GM21825 (cell line): ENCODE measurements around the gene SLC9B2.
A peak's percentile ranks its signal among the peaks of the same experiment; 100 is the strongest.

ENCODE experiments used
- ATAC-seq: cut with Tn5 transposase; IDR thresholded peaks from one replicate; pipeline ENCODE4 v1.9.1; 2021; ENCODE audit warnings: mild to moderate bottlenecking, moderate library complexity; ENCODE audit not compliant: unreplicated experiment

The SLC9B2 gene

DNA sequence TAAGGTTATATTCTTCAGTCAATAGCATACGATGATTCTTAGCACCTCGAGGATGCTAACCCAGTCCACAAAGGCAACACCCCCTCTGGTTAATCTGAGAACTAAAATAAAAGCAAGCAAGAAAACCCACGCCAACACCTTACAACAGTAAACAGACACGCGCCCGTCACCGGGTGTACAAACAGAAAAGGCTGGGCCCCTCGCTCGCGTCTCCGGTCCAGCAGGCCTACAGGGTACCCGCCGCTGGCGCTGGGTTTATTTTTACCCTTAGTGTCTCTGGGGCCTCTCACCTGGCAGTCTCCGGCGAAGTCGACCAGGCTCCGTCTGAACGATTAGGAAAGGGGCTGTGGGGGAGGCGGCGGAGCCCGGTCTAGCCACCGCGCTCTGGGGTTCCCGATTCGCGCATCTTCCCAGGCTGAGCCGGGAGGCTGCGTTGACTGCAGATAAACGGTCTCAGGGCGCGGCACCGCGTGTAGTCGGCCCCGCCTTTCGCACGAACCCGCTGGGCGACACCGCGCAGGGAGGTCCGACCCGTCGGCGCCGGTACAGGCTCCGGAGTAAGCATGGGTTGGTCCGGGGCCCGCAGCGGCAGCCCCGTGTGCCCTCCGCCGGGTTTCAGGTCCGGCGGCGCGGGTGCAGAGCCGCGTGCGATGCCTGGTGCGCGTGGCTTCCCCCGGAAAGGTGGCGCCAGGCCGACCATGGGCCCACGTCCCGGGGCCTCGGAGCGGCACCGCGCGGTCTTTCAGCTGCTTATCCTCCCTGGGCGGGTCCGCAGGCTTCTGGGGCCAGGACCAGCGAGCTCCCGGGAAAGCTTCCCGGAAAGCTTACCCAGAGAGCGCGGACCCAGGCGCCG is 441 bp downstream of the SLC9B2 start:
- peak; percentile 52 for ATAC-seq

DNA sequence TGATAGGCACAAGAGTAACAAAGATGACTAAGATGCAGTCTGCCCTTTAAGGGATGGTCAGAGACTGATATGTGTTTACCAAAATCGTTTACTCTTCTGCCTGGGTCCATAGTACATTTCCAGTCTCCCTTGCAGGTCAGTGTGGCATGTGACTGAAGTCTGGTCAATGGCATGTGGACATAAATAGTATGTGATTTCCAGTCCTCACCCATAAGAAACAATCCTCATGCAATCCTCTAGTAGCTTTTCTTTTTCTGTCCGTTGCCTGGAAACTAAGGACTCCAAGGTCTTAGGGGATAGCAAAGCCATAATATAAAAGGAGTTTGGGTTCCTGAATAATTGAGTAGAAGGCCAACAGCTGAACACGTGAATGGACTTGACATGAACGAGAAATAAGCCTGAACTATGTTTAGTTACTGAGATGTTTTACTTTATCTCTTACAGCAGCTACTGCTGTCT is 1.1 kb downstream of the SLC9B2 start:
- ATAC-seq: no peak

DNA sequence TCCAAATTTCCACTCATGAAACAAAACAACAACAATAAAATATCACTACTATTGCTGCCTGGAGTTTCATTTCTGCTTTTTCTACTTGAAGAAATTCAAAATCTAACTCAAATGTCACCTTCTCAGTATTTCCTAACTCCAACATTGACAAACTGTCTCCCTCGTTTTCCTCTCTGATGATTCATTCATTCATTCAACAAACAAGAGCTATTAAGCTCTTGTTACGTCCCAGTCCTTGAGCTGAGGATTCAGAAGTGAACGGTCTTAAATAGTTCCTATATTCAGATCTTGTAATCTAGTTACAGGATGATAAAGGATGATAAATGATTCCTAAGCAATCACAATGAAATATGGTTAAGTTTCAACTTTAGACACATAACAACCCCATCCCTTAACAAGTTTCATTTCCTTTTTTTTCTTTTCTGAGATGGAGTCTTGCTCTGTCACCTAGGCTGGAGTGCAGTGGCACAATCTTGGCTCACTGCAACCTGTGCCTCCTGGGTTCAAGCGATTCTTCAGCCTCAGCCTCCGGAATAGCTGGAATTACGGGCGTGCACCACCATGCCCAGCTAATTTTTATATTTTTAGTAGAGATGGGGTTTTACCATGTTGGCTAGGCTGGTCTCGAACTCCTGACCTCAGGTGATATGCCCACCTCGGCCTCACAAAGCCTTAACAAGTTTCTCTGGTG is 1.7 kb downstream of the SLC9B2 start:
- ATAC-seq: peak; percentile 45

DNA sequence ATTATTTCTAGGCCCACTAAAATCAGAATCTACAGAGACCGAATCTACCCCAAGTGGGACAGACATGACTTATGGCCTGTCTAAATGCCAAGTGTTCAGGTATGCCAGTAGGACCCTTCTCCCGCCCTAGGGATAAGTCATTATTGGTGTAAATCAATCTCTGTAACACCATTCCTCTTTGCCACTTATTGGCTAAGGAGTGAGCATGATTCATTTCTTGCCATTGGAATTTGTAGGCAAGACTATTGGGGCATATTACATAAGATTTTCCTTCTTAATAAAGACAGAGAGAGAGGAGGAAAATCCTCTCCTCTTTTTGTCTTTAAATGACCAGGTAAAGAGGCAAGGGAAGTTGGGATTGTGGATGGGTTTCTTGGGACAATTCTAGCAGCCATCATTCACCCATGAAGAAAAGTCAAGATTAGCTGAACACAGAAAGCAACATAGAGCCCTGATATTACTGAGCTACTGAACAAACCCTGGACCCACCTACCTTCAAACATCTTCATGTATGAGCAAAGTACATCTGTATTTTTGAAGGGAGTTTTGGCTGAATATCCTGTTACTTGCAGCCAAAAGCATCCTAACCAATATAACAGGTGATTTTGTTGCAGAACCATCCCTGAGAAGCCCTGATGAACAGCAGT is 2.6 kb downstream of the SLC9B2 start:
- no peak for ATAC-seq

DNA sequence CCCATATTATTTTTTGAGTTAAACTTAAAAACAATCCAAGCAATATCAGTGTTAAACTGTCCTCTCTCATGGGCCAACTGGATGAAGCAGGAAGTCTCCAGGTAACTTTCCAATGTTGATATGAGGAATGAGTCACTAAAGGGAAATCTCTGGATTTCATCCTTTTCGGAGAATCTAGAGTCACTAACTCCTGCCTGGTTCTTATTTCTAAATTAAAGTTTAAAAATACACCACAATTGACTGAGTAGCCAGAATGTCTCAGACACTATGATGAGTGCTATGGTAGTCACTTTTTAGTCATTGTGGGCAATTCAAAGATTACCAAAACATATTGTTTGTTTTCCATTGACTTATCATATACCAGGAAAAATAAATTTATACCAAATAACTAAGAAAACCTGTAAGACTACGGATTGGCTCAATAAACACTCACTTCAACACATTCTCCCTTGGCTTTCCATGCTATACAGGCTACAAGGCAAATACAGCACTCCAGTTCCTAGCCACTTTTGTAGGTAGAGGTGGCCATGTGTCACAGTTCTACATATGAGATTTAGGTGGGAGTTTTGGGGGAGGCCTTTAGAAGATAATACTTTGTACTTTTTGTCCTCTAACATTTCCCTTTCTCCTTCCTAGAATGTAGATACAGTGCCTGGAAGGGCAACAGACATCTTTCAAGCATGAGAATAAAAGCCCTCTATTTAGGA is 8.6 kb downstream of the SLC9B2 start:
- ATAC-seq: no peak

DNA sequence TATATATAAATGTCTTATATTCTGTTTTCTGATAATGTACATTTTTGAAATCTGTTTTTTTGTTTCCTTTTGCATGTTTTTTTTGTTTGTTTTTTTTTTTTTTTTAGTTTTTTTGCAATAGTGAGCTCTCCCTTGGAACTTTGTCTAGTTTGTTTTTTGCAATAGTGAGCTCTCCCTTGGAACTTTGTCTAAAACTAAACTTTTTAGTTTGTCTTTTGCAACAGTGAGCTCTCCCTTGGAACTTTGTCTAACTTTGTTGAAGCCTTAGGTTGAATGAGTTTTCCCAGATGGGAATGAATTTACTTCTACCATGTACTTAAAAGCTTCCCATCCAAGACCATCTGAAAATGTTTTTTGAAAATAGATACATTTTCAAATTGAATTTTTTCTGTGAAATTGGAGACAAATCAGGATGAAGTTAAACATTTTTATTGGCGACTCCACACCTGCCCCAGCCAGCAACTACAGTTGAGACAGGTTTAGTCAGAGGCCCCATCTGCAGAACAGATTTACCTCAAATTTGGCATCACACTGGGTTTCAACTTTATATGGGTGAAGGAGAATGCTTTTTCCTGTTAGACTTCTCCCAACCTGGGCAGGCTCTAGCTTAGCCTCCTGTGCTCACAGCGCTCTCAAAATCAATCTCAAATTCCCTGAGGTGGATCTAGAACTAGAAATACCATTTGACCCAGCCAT is 16.0 kb downstream of the SLC9B2 start:
- ATAC-seq: no peak

DNA sequence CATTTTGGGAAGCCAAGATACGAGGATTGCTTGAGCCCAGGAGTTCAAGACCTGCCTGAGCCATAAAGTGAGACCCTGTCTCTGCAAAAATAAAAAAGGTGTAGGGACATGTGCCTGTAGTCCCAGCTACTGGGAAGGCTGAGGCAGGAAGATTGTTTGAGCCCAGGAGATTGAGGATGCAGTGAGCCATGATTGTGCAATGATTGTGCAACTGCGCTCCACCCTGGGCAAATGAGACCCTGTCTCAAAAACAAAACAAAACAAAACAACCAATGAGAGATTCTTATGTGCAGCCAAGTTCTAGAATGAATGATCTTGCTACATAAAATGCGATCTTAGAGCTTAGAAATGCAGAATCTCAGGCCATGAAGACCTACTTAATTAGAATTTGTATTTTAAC is 22.5 kb downstream of the SLC9B2 start:
- no peak for ATAC-seq

DNA sequence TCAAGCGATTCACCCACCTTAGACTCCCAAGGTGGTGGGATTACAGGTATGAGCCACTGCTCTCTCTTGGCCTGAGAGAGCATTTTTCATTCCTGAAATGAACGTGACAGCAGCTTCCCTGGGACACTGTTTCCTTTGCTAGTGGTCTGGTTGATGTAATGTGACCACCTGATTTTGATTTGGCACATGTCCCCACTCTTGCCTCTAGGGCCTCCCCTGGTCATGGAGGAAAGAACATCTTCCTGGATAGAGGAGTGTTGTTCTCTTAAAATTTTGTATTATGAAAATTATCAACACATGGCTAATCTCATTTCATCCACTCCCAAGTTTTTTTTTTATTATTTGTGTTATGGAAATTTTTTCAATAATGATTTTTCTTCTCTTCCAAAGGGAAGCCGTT is 23.8 kb downstream of the SLC9B2 start:
- ATAC-seq: no peak

DNA sequence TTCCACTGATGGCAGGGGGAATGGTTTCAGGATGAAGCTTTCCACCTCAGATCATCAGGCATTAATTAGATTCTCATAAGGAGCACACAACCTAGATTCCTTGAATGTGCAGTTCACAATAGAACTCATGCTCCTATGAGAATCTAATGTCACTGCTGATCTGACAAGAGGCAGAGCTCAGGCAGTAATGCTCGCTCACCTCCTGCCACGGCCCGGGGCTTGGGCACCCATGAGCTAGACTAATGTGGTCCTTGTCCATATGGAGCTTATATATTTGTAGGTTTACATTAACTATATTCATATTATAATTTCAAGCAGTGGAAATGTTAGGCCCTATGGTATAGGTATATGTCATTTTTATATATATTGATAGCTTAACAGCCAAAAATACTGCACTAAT is 24.4 kb downstream of the SLC9B2 start:
- ATAC-seq: no peak

DNA sequence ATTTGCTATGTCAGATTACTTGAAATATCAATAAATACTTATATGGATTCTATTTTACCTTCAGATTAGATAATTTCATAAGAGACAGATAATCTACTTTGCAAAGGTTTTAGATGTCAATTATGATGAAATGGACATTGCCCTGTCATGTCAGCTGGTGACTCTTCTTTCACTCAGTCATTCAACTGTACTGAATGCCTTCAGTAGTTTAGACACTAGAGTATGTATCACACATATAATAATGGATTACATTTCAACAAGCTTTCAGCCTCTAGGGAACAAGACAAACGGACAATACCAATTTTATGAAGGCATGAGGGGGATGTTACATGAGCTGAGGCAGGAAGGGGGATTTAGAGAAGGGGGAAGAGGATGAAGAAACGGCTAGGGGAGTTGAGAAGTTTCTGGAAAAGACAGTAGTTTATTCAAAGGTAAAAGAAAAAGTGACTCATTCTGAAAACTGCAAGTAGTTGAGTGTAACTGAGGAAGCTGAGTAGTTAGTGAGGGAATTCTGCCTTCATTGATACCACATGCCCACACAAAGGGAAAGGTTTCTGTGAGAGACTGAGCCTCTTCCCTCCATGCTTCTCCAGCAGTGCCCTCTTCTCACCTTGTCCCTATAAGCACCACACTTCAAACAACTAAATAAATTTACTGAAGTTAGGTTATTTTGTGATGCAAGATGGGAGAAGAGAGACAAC is 25.7 kb downstream of the SLC9B2 start:
- no peak for ATAC-seq

DNA sequence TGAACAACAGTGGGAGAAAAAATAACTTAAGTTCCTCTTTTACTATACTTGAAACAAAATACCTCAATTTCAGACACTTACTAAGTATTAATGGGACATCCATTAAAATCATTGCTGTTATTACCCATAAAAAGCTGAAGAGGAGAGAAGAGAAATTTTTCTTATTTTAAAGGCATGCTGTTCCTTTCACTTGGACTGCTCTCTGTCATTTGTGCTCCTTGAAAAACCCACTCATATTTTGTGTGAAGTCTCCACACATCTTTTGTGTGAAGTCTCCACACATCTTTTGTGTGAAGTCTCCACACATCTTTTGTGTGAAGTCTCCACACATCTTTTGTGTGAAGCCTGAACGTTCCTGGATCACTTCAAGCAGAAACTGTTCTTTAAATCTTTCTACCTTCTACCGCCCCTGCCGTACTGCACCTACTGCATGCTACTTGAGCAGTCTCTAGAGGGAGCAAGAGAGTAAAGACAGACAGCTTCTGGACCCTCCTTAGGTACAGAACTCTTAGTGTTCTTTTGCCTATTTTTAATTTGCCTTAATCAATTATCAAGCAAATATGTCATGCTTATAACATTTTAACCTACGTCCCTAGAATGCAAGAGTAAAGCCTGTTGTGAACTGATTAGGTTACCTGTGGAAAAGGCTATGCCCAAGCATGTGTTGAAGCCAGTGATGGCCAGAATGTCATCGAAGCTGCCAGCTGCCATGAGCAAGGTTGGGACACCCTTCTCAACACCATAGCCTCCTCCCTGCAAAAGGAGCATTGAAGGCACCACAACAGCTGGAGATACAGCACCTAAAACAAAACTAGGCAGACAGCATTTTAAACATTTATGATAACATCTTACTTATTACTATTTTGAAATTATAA is 29.9 kb downstream of the SLC9B2 start:
- ATAC-seq: peak; percentile 86

DNA sequence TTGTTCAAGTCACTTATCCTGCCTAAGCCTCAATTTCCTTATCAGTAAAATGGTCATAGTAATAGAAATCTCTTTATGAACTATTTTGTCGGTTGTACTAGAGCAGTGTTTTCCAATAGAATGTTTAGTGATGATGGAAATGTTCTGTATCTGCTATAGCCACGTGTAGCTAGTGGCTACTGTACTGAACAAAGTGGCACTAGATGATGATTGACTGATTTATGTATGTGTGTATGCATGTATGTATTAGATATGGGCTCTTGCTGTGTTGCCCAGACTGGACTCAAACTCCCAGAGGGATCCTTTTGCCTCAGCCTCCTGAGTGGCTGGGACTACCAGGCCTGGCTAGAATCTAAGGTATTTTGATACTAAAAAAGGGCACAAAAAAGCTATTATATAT is 32.4 kb downstream of the SLC9B2 start:
- ATAC-seq: no peak

DNA sequence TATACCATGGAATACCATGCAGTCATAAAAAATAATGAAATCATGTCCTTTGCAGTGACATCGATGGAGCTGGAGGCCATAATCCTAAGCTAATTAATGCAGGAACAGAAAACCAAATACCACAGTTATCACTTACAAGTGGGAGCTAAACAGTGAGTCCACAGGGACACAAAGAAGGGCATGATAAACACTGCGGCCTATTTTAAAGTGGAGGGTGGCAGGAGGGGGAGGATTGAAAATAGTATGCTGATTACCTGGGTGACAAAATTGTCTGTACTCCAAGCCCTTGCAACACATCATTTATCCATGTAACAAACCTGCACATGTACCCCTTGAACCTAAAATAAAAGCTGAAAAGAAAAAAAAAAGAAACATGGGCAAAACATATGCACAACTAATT is 40.4 kb downstream of the SLC9B2 start:
- ATAC-seq: no peak

DNA sequence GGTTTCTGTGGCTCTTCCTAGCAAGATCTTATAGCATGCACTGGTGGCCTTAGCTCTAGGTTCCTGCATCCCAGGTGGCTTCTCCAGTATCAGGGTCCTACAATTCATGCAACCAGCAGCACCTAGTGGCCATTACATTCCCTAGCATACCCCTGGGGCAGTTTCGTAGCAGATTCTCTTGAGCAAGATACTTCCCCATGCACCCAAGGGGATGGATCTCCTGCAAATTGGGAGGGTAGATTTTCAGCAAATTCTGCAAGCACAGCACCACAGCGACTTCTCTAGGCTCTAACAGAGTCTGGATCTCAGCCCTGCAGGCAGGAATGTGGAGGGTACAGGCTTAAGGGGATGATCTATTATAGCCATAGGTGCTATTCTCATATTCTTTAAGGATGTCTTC is 44.0 kb downstream of the SLC9B2 start:
- ATAC-seq: no peak

DNA sequence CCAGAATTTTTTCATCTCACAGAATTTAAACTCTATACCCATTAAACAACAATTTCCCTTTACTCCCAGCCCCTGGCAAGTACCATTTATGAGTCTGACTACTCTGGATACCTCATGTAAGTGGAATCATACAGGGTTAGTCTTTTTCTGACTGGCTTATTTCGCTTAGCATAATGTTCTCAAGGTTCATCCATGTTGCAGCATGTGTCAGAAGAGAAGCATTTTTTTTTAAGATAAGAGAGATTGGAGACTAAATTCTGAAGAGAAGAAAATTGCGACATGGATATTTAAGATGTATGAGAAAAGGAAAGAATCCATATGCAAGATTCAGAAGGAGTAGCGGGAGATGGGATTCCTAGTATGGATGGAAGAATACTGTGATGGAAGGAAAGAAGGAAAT is 45.8 kb downstream of the SLC9B2 start:
- ATAC-seq: no peak

DNA sequence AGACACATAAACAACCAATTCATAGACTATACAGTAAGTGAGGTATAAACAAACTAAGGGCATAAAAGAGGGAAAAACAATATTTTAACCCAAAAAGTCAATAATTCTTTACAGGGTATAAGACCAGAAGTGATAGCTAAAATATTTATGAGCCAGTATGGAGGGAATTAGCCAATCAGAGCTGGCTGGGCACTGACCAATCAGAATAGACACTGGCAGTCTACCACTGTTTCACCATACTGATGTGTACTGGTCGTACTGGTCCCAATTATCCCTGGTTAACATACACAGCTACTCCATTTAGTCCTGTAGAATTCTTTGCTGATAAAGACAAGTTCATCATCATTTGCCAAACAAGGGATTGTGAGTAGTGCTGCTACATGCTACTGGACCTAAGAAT is 47.3 kb downstream of the SLC9B2 start:
- ATAC-seq: no peak

DNA sequence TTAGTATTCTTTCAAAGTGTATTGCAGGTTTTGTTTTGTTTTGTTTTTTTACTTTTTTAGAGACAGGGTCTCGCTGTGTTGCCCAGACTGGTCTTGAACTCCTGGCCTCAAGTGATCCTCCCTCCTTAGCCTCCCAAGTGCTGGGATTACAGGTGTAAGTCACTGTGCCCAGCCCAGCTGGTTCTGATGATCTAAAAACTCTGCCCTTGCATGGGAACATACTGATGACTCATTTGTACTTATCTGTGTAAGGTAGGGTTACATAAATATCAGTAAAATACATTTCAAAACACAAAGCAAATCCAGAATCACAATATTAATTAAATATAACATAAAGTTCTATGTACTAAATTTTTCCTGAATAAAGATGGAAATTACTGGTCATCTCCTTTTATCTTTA is 49.7 kb downstream of the SLC9B2 start:
- ATAC-seq: no peak

DNA sequence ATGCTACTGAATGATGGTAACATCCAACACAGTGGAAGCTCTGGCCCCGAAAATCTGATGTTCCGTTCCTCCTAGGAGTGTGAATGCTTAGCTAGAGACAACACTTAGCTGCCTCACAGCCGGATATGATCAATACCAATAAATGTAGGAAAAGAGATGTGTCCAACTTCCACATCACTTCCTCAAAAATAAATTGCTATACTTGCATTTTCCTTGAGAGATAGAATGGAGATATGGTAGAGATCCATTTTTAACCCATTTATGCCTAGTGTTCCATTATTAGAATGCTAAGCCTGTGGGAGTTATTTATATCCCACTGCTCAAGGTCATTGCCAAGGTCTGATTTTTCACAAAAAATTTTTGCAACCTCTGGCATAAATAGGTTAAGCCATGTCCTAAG is 51.6 kb downstream of the SLC9B2 start:
- ATAC-seq: no peak

DNA sequence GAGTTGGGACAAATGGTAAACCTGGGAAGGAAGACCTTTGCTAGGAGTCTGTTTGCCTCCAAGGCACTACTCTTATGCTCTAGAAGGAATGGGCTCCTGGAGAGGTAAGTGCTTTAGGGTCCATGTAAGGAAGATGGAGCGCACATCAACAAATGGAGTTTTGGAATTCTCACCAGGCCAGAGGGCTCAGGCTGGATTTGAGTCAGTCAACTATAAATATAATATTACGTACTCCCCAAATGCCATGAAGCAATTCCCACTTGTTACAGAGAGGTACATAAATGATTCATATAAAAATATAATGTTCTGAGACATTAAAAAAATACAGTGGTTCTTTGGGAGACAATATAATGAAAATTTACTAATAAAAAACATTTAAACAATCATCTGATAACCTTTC is 55.4 kb downstream of the SLC9B2 start:
- no peak for ATAC-seq
